AG10803 (cell line): ENCODE measurements around the gene BLOC1S3.

Experiments used
- DNase-seq: peaks from one replicate; pipeline ENCODE4 v3.0.0; 2010; ENCODE audit warnings: low read depth
- H3K4me3 ChIP-seq: 2 replicates; pipeline ENCODE4 v1.5.1; 2011; ENCODE audit warnings: mild to moderate bottlenecking, low read length, control low read depth
- TF ChIP-seq, protein P1 (sequence below): conservative IDR thresholded peaks from 2 replicates; pipeline ENCODE4 v1.5.1; 2011; ENCODE audit warnings: mild to moderate bottlenecking, low read length, control low read depth, inconsistent platforms

Gene BLOC1S3

DNA sequence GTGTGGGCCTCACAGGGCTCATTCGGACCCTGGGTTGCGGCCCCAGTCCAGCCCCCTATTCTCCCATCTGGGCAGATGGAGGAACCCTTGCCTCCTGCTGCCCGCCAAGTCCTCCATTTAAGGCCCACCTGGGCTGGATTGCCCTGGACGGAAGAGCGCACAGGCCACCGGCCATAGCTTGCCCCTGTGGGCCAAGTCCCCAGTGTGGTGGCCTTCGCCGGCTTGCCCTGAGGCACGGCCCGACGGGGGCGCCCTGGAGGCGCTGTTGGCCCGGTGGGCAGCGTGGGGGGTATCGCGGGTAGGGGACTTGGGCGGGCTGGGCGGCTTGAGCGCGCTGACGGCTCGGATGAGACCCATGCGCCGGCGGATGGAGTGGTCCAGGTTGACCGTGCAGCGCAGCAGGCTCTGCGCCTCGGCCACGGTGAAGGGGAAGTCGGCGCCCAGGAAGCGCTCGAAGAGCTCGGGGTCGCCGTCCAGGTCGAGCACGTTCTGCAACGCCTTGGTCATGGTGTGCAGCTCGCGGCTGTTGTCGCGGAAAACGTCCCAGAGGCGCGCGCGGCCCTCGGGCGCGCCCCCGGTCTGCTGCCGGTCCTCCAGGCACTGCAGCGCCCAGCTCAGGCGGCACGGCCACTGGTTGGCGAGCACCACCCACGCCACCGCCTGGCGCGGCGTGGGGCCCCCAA lies 26.6 kb upstream of the BLOC1S3 start:
- H3K4me3 ChIP-seq: no peak overlapping the region
- no peak for DNase-seq
- TF ChIP-seq, protein P1, sequence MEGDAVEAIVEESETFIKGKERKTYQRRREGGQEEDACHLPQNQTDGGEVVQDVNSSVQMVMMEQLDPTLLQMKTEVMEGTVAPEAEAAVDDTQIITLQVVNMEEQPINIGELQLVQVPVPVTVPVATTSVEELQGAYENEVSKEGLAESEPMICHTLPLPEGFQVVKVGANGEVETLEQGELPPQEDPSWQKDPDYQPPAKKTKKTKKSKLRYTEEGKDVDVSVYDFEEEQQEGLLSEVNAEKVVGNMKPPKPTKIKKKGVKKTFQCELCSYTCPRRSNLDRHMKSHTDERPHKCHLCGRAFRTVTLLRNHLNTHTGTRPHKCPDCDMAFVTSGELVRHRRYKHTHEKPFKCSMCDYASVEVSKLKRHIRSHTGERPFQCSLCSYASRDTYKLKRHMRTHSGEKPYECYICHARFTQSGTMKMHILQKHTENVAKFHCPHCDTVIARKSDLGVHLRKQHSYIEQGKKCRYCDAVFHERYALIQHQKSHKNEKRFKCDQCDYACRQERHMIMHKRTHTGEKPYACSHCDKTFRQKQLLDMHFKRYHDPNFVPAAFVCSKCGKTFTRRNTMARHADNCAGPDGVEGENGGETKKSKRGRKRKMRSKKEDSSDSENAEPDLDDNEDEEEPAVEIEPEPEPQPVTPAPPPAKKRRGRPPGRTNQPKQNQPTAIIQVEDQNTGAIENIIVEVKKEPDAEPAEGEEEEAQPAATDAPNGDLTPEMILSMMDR: no peak

GRCh38 chr19:45152504-45153338 lies 25.9 kb upstream of the BLOC1S3 start:
- H3K4me3 ChIP-seq: peak overlapping the region; percentile 24
- TF ChIP-seq, protein P1: no peak
- peak; percentile 36 for DNase-seq

- peak overlapping the region; percentile 7; the same call in 1 of the 2 replicates for H3K4me3 ChIP-seq
- TF ChIP-seq, protein P1: no peak
- peak; percentile 26 for DNase-seq
Measured at GRCh38 chr19:45153339-45154063, 25.1 kb upstream of the BLOC1S3 start.

- TF ChIP-seq, protein P1: no peak
- peak; percentile 50 for DNase-seq
- H3K4me3 ChIP-seq: no peak overlapping the region
Measured at GRCh38 chr19:45154064-45154827, 24.3 kb upstream of the BLOC1S3 start.

DNA sequence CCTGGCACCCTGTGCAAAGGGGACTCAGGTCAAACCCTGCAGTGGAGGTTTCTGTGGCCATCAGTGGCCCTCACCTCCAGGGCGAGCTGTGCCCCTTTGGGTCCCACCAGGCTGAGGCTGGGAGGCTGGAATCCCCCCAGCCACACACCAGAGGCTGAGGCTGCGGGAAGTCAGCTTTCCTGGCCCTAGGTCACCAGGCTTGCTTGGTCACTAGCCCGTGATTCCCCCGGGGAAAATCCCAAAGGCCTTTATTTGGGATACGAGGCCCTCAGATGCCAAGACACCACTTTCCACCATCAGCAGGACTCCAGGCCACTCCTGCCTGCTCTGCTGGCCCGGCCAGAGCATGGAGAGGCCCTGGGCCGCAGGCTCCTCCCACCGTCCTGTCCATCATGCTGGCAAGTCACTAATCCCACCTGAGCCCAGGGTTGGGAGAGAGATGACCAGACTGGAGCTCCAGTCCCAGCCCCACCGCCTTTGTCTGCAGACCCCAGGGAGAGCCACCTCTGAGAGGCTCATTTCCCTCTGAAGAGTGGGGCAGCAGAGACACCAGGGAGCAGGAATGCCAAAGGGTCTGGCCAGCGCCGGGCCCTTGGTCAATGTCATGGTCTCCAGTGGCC lies 22.5 kb upstream of the BLOC1S3 start:
- TF ChIP-seq, protein P1: no peak
- H3K4me3 ChIP-seq: no peak overlapping the region
- DNase-seq: no peak

- TF ChIP-seq, protein P1: no peak
- no peak for DNase-seq
Measured at GRCh38 chr19:45156751-45157150, 21.8 kb upstream of the BLOC1S3 start.

More at GRCh38 chr19:45156751-45157150, 21.8 kb upstream of the BLOC1S3 start:
- H3K4me3 ChIP-seq: no peak overlapping the region
